HG02798 (cell line): ENCODE data around the gene MED27.
"Not testable (repeated sequence)": the region's sequence is repeated elsewhere in the genome, so short reads cannot be mapped to it uniquely, and the experiment has no call there.

Source experiments
- ATAC-seq: cut with Tn5 transposase; IDR thresholded peaks from one replicate; pipeline ENCODE4 v1.9.1; 2021; ENCODE audit warnings: mild to moderate bottlenecking; ENCODE audit not compliant: unreplicated experiment, poor library complexity

Gene MED27

DNA sequence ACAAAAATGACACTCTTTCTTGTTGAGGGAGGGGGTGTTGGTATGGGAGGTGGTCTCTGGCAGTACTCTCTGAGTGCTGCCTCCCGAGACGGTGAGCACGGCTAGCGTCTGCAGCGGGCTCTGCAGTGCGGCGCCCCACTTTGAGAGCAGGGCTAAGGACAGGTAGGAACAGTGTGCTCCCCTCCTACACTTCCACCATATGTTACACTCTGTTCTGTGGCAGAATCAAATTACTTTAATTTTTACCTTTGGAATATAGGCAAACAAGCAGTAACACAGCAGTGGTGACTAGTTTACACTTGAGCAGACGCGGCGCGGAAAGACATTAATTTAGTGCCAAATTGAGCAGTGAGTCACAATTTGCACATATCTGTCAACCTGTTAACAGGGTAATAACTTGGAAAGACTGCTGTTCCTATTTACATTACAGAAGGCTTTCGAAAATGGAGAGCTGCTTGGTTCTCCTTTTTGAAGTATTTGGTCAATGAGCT, 136.3 kb downstream of the MED27 start:
- ATAC-seq, result no peak

DNA sequence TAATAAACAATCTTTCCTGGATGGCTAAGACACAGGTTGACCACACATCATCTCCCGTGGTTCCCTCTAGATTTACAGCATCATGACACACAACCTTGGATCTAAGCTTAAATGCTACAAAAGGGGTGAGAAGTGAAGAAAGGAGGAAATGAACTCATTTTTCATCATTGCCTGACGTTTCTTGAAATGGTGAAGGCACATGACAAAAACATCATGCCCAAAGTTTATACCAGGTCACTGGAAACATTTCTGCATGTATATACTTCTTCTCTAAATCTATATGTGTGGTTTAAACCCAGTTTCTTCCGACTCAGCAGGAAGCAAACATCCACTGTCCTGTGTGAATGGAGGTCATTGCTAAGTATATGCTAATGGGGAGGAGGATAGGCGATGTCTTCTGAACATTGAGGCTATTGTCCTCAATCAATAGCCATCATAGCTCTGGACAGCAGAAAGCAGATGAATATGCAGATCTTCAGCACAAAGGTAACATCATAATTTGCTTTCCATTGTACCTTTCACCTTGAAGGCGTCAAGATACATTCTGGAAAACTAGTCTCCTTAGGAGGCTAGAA, 137.4 kb downstream of the MED27 start:
- ATAC-seq, result no peak

DNA sequence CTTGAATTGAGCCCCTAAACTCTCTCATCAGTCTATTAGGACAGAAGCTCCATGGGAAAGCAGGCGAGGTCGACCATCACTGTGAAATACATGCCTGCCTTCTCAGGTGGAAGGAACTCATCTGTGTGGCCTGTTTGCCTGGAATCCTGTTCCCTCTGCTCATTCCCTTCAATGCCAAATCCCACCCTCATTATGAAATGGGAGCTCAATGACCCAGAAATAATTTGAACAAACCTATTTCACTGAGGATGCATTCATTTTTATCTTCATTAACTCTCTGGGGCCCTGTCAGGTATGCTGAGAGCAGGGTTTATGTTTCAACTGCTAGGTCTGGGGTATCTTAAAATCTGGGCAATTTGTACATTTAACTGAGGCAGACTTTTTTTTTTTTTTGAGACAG, 142.2 kb downstream of the MED27 start:
- no peak for ATAC-seq

DNA sequence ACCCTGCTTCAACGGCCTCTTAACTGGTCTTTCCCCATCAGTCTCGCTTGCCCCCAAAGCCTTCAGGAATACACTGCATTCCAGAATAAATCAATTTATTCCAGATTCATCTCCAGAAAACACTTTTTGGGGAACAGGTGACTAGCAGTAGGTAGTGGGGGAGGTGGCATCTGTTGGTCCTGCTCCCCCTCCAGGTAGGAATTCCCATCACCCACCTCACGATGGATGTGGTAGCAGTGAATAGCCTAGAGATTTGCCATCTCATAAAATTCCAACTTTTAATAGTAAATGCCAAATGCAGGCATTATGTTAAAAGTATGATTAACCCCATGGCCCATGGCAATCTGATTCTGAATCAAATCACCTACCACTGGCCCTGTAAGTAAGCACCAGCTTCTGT, 142.7 kb downstream of the MED27 start:
- ATAC-seq, result no peak

DNA sequence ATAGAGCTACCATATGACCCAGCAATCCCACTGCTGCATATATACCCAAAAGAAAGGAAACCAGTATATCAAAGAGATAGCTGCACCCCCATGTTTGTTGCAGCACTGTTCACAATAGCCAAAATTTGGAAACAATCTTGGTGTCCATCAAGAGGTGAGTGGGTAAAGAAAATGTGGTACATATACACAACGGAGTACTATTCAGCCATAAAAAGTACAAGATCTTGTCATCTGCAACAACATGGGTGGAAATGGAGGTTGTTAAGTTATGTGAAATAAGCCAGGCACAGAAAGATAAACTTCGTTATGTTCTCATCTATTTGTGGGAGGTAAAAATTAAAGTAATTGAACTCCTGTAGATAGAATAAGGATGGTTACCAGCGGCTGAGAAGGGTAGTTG, 145.0 kb downstream of the MED27 start:
- no peak for ATAC-seq

DNA sequence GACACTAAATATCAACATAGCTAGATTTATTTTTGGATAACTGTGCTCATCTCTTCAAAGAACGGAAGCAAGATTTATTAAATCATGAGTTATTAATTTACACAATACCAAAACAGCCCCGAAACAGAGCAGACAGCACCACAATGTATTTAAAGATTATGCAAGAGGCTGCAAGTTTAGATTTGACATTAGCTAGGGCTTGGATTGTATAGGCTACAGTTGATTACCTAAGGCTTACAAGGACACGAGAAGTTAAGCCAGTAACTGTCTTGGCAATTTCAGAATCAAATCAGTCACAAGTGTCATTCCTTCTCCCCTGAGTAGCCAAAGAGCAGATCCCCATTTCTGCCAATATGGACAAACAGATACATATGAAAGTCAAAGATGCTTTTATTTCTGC, 152.6 kb downstream of the MED27 start:
- no peak for ATAC-seq

DNA sequence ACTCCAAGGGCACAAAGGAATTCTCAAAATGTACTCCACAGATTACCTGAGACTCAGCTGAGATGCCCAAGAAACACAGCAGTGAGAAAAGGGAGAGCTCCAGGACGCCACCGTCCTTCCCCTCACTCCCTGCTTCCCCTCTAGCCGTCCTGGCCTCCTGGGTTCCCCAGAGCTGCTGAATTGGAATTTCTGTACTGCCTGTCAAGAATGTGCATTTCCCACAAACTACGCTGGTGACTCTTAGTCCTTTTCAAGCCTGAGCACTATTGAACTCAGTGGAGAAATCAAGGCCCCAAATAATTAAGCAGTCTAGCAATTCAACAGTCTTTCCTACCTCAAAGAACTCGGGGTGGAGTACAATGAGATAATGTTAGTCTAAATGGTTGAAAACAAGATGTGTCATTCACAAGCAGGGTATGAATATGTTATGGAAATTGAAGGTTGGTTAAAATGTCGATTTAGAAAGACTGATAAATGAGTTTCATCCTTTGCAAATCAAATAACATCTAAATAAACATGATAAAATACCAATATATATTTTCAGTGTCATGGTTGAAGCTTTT, 153.2 kb downstream of the MED27 start:
- ATAC-seq, result no peak

DNA sequence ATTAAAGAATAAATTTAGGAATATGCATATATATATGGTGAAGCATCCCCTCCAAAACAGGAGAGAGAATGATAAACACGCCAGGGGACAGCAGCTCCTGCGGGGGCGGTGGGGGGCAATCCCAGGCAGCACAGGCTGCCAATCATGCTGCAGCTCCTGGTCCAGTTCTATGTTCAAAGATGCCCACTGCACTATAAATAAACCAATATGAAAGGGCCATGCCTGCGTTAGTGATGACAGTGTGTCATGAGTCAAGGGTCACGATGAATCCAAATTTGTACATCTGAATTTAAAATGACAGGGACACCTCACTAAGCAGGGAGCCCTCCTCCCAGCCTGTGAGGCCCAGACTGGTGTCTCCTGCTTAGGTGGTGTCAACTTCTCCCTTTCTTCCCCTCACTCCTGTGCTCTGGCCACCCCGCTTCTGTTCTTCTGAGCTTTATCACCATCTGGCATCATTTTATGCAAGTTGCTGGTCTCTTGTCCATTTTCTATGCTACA, 153.9 kb downstream of the MED27 start:
- no peak for ATAC-seq

DNA sequence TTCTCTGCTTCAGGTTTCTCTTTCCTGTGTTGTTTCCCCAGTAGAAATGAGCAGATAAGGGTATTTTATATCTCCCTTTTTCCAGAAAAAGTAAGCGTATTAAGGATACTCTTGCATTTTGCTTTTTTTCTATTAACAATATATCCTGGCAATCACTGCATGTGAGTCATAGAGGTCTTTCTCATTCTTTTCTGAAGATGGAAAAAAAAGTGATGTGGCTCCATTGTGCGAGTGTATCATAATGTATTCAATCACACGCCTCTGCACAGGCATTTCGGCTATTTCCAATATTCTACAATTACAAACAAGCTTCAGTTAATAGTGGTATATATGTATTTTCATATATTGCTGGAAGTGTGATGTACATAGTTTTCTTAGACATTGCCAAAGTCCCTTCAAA, 155.9 kb downstream of the MED27 start:
- no peak for ATAC-seq

DNA sequence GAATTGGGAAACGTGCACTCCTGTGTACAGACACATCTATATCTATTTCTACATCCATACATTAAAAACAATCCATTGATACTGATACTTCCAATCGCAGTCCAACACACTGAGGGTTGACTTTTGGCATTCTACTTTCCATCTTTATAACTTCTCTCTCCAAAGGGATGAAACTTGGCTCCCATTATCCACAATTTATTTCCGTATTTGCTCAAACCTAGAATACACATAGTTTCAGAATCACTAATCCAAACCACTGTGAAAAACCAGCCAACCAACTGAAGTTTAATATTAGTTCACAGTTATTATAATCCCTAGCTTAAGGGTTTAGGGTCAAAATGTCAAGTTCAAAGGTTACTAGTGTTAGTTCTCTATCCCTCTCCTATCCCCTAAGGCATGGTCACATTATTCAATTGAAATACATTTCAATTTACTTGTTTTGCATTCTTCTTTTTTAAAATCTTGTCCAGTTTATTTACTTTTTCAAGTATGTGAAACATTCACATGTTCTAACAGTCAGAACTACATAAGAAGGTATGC, 156.5 kb downstream of the MED27 start:
- ATAC-seq, result no peak

DNA sequence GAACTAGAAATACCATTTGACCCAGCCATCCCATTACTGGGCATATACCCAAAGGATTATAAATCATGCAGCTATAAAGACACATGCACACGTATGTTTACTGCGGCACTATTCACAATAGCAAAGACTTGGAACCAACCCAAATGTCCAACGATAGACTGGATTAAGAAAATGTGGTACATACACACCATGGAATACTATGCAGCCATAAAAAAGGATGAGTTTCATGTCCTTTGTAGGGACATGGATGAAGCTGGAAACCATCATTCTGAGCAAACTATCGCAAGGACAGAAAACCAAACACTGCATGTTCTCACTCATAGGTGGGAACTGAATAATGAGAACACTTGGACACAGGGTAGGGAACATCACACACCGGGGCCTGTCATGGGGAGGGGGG, 158.0 kb downstream of the MED27 start:
- ATAC-seq, result not testable (repeated sequence)

DNA sequence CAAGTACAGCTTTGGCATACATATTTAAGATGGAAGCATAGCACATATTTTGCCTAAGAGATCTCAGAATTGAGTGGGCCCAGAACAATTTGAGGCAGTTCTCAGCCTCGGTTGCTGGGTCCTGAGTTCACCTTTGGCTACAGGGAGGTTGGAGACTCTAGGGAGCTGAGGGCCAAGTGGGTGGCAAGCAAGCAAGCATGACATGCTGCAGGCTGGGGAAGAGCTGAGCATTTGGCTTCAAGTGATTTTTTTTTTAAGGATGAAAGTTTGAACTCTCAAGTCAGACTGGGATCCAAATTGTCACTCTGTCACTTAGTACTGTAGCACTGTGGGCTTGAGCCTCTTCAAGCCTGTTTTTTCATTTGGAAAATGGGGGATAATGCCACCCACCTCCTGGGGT, 160.5 kb downstream of the MED27 start:
- no peak for ATAC-seq

DNA sequence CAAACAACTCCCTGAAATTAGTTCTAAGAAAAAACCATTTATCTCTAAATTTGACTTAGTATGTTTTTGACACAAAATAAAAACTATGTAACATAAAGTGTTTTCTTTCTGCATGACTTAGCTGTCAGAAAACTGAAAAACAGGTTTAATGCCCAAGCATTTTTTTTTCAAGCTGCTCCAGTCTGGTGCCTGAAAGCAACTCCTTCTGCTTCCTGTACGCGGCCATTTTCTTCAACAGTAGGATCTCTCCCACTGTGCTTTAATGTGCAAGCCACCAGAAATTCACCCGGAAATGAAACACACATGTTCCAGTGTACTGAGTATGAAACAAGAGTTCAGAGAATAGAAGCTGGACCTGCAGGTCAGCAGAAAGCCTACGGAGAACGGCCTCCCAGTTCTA, 161.2 kb downstream of the MED27 start:
- ATAC-seq, result no peak

DNA sequence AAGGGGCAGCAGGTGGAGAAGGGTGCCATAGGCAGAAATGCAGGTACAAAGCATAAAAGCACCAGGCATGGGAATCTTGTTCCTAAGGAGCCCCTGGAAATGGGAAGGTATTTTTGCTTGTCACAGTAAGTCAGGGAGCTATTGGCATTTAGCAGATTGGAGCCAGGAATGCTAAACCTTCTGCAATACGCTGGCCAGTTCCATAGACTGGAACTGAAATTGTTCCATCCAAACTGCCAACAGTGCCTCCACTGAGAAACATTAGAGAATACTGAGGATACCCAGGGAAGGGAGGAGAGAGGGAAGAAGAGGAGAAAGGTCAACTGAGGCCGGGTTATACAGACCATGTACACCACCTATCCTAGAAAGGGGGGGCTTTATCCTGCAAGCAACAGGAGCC, 162.7 kb downstream of the MED27 start:
- no peak for ATAC-seq

DNA sequence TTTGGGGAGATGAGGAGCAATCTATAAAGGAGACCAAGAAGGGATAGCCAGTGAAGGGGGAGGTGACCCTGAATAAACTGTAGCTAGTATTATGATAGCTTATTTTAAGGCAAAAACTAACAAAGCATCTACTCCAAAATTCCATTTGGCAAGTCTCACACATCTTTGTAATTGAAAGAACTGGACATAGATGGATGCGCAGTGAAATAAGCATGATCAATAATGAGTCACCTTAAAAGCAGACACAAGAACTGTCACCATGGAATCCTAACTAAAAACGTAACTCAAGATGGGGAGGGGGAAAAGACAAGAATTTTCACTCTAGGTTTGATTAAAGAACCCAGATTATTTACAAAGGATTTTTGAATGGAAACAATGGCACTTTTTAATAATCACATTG, 164.5 kb downstream of the MED27 start:
- ATAC-seq, result no peak

DNA sequence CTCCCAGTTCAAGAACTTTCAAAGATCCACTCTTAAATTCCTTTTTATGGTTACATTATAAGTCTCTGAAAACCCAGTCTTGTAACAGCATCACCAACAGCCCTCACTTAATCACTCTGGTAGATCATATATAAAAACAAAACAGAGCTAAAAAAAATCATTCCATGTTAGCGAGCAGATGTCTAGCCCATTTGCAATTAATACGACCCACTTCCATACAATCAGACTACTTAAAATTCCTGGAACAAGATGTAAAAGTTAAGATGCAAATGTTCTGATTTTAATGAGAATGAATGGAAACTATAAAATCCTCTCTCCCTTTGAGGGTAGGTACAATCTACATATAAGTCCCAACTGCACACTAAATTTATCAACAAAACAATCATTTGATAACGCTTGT, 167.0 kb downstream of the MED27 start:
- no peak for ATAC-seq

DNA sequence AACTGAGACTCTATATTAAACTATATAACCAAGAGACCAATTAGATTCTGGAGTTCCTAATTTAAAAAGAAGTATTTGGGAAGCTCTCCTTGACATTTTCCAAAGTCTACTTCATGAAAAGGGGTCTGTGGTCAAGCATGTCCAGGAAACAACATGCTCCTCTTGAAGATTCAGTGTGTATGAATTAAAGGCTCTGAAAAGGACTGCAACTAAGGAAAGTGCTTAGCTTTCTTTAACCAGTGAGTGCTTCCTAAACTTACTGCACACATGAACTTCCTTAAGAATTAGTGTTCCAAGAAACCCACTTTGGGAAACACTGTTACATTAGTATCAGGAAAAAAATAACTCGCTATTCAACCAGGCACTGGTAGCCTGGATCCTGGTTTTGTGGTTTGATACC, 167.6 kb downstream of the MED27 start:
- no peak for ATAC-seq

DNA sequence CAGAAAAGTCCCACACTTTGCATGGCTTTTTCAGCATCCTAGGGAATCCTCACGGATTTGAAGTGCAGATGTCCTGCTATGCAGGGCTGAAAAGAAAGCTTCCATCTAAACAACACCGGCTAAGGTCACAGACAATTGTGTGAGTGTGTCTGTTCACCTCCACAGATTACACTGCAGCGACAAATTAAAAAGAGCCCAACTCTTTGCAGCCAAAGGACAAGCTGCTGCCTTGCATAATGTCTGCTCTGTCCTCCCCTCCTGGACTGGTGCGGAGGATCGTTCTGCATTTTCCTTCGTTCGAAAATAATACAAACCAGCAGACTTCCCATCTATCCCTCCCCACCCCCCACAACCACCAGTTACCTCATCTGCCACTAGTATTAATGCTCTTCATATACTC, 169.1 kb downstream of the MED27 start:
- no peak for ATAC-seq

DNA sequence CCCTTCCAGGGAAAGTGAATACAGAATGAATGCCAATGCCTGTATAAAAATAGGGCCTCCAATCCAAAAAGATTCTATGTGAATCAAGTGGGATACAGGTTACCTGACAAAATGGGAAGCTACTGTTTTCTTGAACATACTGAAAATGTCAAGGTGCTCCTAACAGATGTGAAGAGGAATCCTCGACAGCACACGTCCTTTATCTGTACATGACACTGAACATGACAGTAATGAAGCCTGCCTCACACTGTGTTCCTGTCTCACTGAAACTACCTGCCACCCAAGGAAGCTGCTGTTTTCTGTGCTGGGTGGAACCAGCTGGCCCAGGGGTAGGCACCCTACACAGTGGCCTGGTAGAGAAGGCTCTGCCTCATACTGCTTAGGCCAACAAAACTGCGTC, 174.5 kb downstream of the MED27 start:
- ATAC-seq, result no peak

DNA sequence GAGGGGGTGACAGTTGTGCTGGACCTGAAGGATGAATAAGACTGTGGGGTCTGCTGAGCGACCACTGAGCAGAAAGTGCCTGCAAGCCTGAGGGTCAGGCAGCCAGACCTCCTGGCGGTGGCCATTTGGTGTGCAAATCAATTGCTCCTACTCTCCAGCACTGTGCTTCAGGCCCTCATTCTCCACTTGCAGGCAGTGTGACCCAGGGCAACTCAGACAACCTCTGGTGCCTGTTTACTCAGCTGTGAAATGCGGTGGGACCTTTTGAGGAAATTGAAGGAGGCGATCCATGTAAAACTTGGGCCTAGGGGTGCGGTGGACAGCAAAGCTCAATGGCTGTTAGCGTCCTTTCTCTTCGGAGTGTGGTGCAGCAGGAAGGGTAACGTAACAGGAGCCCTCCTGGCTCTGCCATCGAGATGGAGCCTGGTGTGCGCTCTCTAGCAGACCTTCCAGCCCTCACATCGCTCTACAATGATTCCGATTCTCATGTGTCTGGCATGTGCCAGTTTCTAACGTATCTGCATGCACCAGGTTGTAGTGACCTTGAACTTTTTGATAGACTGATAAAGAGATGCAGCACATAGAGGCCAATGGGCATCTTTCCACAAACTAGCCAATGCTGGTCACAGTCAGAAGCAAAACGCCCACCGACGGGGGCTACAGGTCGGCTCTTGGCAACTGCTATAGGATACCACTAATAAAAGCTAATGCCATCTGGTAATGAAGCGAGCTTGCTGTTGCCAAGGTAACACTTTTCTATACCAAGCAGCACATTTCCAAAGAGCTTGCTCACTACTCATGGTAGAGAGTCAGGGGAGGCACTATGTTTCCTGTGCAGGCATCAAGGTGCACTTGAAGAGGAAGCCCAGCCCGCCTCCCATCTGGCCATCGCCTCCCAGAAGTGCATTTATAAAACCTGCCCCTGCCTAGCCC, 180.1 kb downstream of the MED27 start:
- ATAC-seq, result no peak

DNA sequence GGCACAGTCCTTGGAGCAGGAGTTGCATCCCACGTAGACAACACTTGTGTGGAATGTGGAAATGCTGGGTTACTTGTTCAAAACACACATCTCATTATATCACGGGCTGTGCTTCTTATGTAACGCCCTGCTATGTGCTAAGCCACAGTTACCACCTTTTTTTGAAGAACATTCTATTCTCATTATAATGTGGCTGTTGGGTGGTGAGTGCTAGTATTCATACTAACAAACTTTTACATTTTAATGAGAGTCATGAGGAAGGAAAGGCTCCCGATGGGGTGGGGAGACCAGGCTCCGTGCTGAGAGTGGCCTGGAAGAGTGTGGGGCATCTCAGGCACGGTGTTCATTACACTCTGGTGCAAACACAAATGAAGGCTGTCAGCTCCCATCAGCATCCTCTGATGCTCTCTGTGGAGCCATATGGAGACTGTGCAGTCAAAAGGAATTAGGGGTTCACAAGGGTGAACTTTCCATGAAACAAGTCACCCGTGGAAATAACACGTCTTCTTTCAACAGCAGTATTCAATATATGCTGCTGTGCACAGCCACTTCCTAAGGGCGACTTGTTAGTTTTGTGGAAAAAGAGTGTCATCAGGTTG, 186.7 kb downstream of the MED27 start:
- ATAC-seq, result no peak
